Liver (tissue), 9 donors: ENCODE results near the gene DHRSX. TPM values are rescaled to one million over a fixed set of nuclear protein-coding genes. Genes with fewer than 3 reads are reported as not detected.

Source experiments
- DNase-seq: peaks from one replicate; pipeline ENCODE4 v3.0.0-alpha.2; 2017; ENCODE audit warnings: low spot score
- H3K27ac ChIP-seq, 2 donors: one replicate each; pipeline ENCODE4 v1.7.0; 2013; ENCODE audit warnings: inconsistent platforms in 2 of 2, low read length in 2 of 2, control low read depth in 1 of 2, low read depth in 1 of 2, mild to moderate bottlenecking in 1 of 2
- H3K27me3 ChIP-seq, 4 donors: one replicate each; pipeline versions ENCODE4 v1.6.1 to v1.7.0; 2013; ENCODE audit warnings: low read length in 3 of 4, inconsistent platforms in 1 of 4, mild to moderate bottlenecking in 1 of 4, moderate library complexity in 1 of 4; ENCODE audit not compliant: control insufficient read depth in 4 of 4, insufficient read depth in 4 of 4
- H3K36me3 ChIP-seq, 4 donors: one replicate each; pipeline versions ENCODE4 v1.6.1 to v1.7.0; 2013; ENCODE audit warnings: low read length in 3 of 4, mild to moderate bottlenecking in 3 of 4, low read depth in 1 of 4, moderate library complexity in 1 of 4; ENCODE audit not compliant: control insufficient read depth in 4 of 4, insufficient read depth in 3 of 4
- H3K4me1 ChIP-seq, 4 donors: one replicate each; pipeline versions ENCODE4 v1.6.1 to v1.7.0; 2013; ENCODE audit warnings: low read length in 3 of 4, mild to moderate bottlenecking in 3 of 4, moderate library complexity in 1 of 4; ENCODE audit not compliant: control insufficient read depth in 4 of 4, insufficient read depth in 4 of 4
- H3K4me3 ChIP-seq, 3 donors: one replicate each; pipeline versions ENCODE4 v1.6.1 to v1.7.0; 2013; ENCODE audit warnings: low read length in 3 of 3, control low read depth in 1 of 3, low read depth in 1 of 3, mild to moderate bottlenecking in 1 of 3
- H3K9ac ChIP-seq, 2 donors: one replicate each; pipeline ENCODE4 v1.7.0; 2013; ENCODE audit warnings: low read length in 2 of 2, mild to moderate bottlenecking in 2 of 2, moderate library complexity in 2 of 2, control low read depth in 1 of 2, low read depth in 1 of 2
- H3K9me3 ChIP-seq, 4 donors: one replicate each; pipeline versions ENCODE4 v1.6.1 to v1.7.0; 2013; ENCODE audit warnings: low read length in 3 of 4; ENCODE audit not compliant: control insufficient read depth in 4 of 4
- EGR1 ChIP-seq, 2 donors: IDR thresholded peaks; 2 replicates each; pipeline ENCODE4 v1.6.1; 2016 to 2018; ENCODE audit warnings: antibody characterized with exemption in 2 of 2, low read depth in 2 of 2
- FOXA1 ChIP-seq: IDR thresholded peaks from 2 replicates; pipeline ENCODE4 v1.6.1; 2016; ENCODE audit warnings: antibody characterized with exemption
- FOXA2 ChIP-seq: IDR thresholded peaks from 2 replicates; pipeline ENCODE4 v1.6.1; 2016; ENCODE audit warnings: antibody characterized with exemption
- GABPA ChIP-seq, 2 donors: IDR thresholded peaks in 1 of 2; conservative IDR thresholded peaks in 1 of 2; 2 replicates each; pipeline ENCODE4 v1.6.1; 2016; ENCODE audit warnings: antibody characterized with exemption in 2 of 2, mild to moderate bottlenecking in 1 of 2, moderate library complexity in 1 of 2
- HNF4A ChIP-seq, 2 donors: conservative IDR thresholded peaks; 2 replicates each; pipeline ENCODE4 v1.6.1; 2016; ENCODE audit warnings: antibody characterized with exemption in 2 of 2, mild to moderate bottlenecking in 2 of 2
- HNF4G ChIP-seq: IDR thresholded peaks from 2 replicates; pipeline ENCODE4 v1.6.1; 2016; ENCODE audit warnings: antibody characterized with exemption
- RAD21 ChIP-seq, 2 donors: IDR thresholded peaks; 2 replicates each; pipeline ENCODE4 v1.6.1; 2016; ENCODE audit warnings: antibody characterized with exemption in 2 of 2, mild to moderate bottlenecking in 2 of 2
- RXRA ChIP-seq, 2 donors: IDR thresholded peaks; 2 replicates each; pipeline ENCODE4 v1.6.1; 2017 to 2018; ENCODE audit warnings: antibody characterized with exemption in 2 of 2, mild to moderate bottlenecking in 1 of 2
- SP1 ChIP-seq: IDR thresholded peaks from 2 replicates; pipeline ENCODE4 v1.6.1; 2018; ENCODE audit warnings: antibody characterized with exemption, mild to moderate bottlenecking
- TAF1 ChIP-seq: conservative IDR thresholded peaks from 2 replicates; pipeline ENCODE4 v1.6.1; 2016; ENCODE audit warnings: antibody characterized with exemption, mild to moderate bottlenecking
- YY1 ChIP-seq: IDR thresholded peaks from 2 replicates; pipeline ENCODE4 v1.6.1; 2016; ENCODE audit warnings: antibody characterized with exemption, mild to moderate bottlenecking
- WGBS: extraction: QIAGEN DNeasy Blood & Tissue Kit; methylation state at CpG from one replicate; pipeline ENCODE4 v1.1.7; 2013; 5-methylcytosine and 5-hydroxymethylcytosine counted together
- polyA plus RNA-seq, 2 donors: library from polyadenylated mRNA; stranded (reverse) in 1 of 2; unstranded in 1 of 2; fragments of 200-250 nt in 1 of 2; fragments of >200 nt in 1 of 2; fragmentation: Nextera tagmentation in 1 of 2; extraction: Ambion mirVana in 1 of 2; gene quantifications; one replicate each; pipeline versions ENCODE4 v1.2.1 to v1.2.3, GENCODE V29; 2013 to 2015
- total RNA-seq, 2 donors: library from RNA; depleted of rRNA; stranded (reverse); fragments of >200 nt; gene quantifications; one replicate each; pipeline ENCODE4 v1.2.3, GENCODE V29; 2014
- TF ChIP-seq, protein P1 (sequence below): IDR thresholded peaks from 2 replicates; pipeline ENCODE4 v1.6.1; 2016; ENCODE audit warnings: antibody characterized with exemption, mild to moderate bottlenecking
- TF ChIP-seq, protein P2 (sequence below): IDR thresholded peaks from 2 replicates; pipeline ENCODE4 v1.6.1; 2016; ENCODE audit warnings: antibody characterized with exemption
- TF ChIP-seq, protein P3 (sequence below): IDR thresholded peaks from 2 replicates; pipeline ENCODE4 v1.6.1; 2016; ENCODE audit warnings: antibody characterized with exemption
- TF ChIP-seq, protein P4 (sequence below): fragments of 150-350 bp; IDR thresholded peaks from 2 replicates; pipeline ENCODE4 v1.5.1; 2017; ENCODE audit warnings: improper control_type of control experiment, low read depth, low read length; ENCODE audit not compliant: missing input control
- donor health status: healthy.
- donor health status: healthy.
- donor health status: healthy.
- donor health status: healthy.
- donor health status: healthy.

DHRSX gene
- total and polyA plus RNA-seq, 4 donors: 17.2 to 35.2 (median 23.3) TPM

DNA sequence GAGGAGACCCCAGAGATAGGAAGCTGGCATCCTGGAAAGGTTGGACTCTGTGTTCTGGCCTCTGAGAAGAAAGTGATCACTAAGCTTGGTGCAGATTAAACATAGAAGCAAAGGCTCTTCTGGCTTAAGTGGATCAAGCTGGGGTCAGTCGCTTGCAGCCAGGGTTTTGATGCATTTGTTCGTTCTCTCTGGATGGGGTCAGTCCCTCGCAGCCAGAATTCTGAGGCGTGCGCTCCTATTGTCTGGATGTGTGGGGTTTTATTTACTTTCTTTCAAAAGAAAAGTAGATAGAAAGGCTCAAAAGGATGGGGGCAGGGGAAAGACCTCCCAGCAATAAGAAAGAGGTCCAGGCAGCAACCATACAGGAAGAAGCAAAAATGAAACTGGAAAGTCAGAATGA, 152.6 kb downstream of the DHRSX start:
- Histone ChIP-seq H3K4me1 (no peaks in the 10 kb centered on the region), H3K36me3 (peaks cover 0 to 2% (median under 1%) of the 10 kb centered on the region in 4 donors), H3K4me3 (no peak overlapping the region), H3K27ac (no peak overlapping the region), H3K9ac (no peak overlapping the region), H3K27me3 (no peaks in the 10 kb centered on the region), H3K9me3 (no peaks in the 10 kb centered on the region)
- DNase-seq: no peak
- TF ChIP-seq TAF1: no peak
- 86% methylated on average over 5 of the region's 5 CpGs for WGBS

DNA sequence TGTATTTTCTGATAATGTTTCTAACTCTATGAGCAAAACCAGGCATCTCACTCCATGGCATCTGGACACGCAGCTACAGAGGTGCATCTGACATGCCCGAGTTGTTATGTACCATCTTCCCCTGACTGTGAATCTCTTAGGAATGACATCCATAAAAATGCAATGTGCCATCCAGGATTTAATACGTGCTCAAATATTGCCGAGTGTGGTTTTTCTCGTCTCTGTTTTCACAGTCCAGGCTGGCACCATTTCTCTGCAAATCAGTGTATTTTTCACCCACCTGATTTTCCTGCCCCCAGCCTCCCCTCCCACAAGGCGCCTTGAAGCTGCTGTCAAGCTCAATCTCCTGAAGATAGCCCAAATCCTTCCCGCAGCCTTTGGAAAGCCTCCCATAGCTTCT, 154.6 kb downstream of the DHRSX start:
- no peaks in the 10 kb centered on the region for H3K9me3 ChIP-seq
- no peak overlapping the region for H3K27ac ChIP-seq
- no peak for TF ChIP-seq HNF4G
- TF ChIP-seq, protein P1, sequence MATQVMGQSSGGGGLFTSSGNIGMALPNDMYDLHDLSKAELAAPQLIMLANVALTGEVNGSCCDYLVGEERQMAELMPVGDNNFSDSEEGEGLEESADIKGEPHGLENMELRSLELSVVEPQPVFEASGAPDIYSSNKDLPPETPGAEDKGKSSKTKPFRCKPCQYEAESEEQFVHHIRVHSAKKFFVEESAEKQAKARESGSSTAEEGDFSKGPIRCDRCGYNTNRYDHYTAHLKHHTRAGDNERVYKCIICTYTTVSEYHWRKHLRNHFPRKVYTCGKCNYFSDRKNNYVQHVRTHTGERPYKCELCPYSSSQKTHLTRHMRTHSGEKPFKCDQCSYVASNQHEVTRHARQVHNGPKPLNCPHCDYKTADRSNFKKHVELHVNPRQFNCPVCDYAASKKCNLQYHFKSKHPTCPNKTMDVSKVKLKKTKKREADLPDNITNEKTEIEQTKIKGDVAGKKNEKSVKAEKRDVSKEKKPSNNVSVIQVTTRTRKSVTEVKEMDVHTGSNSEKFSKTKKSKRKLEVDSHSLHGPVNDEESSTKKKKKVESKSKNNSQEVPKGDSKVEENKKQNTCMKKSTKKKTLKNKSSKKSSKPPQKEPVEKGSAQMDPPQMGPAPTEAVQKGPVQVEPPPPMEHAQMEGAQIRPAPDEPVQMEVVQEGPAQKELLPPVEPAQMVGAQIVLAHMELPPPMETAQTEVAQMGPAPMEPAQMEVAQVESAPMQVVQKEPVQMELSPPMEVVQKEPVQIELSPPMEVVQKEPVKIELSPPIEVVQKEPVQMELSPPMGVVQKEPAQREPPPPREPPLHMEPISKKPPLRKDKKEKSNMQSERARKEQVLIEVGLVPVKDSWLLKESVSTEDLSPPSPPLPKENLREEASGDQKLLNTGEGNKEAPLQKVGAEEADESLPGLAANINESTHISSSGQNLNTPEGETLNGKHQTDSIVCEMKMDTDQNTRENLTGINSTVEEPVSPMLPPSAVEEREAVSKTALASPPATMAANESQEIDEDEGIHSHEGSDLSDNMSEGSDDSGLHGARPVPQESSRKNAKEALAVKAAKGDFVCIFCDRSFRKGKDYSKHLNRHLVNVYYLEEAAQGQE: no peak
- TF ChIP-seq, protein P2, sequence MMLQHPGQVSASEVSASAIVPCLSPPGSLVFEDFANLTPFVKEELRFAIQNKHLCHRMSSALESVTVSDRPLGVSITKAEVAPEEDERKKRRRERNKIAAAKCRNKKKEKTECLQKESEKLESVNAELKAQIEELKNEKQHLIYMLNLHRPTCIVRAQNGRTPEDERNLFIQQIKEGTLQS: no peak
- no peak for TF ChIP-seq RAD21 (IDR thresholded peaks at IDR 0.05)
- no peak for TF ChIP-seq EGR1 (IDR thresholded peaks at IDR 0.05; ENCODE audit: low read depth in 2 of 2)
- TF ChIP-seq FOXA1: no peak
- no peak for TF ChIP-seq FOXA2
- TF ChIP-seq, protein P3, sequence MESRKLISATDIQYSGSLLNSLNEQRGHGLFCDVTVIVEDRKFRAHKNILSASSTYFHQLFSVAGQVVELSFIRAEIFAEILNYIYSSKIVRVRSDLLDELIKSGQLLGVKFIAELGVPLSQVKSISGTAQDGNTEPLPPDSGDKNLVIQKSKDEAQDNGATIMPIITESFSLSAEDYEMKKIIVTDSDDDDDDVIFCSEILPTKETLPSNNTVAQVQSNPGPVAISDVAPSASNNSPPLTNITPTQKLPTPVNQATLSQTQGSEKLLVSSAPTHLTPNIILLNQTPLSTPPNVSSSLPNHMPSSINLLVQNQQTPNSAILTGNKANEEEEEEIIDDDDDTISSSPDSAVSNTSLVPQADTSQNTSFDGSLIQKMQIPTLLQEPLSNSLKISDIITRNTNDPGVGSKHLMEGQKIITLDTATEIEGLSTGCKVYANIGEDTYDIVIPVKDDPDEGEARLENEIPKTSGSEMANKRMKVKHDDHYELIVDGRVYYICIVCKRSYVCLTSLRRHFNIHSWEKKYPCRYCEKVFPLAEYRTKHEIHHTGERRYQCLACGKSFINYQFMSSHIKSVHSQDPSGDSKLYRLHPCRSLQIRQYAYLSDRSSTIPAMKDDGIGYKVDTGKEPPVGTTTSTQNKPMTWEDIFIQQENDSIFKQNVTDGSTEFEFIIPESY: no peak
- no peak for TF ChIP-seq YY1
- TF ChIP-seq HNF4A (conservative IDR thresholded peaks at IDR 0.05): no peak
- no peak for TF ChIP-seq RXRA (IDR thresholded peaks at IDR 0.05)
- TF ChIP-seq, protein P4, sequence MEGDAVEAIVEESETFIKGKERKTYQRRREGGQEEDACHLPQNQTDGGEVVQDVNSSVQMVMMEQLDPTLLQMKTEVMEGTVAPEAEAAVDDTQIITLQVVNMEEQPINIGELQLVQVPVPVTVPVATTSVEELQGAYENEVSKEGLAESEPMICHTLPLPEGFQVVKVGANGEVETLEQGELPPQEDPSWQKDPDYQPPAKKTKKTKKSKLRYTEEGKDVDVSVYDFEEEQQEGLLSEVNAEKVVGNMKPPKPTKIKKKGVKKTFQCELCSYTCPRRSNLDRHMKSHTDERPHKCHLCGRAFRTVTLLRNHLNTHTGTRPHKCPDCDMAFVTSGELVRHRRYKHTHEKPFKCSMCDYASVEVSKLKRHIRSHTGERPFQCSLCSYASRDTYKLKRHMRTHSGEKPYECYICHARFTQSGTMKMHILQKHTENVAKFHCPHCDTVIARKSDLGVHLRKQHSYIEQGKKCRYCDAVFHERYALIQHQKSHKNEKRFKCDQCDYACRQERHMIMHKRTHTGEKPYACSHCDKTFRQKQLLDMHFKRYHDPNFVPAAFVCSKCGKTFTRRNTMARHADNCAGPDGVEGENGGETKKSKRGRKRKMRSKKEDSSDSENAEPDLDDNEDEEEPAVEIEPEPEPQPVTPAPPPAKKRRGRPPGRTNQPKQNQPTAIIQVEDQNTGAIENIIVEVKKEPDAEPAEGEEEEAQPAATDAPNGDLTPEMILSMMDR: no peak
- TF ChIP-seq GABPA (IDR thresholded peaks at IDR 0.05 in 1 of 2, conservative IDR thresholded peaks at IDR 0.05 in 1 of 2): no peak
- no peak for TF ChIP-seq TAF1
- no peak for TF ChIP-seq SP1
- no peak overlapping the region for H3K9ac ChIP-seq
- H3K27me3 ChIP-seq: no peaks in the 10 kb centered on the region
- no peaks in the 10 kb centered on the region for H3K4me1 ChIP-seq
- DNase-seq: no peak
- peaks cover 0 to 1% (median under 1%) of the 10 kb centered on the region in 4 donors for H3K36me3 ChIP-seq
- 90% methylated on average over 7 of the region's 7 CpGs for WGBS
- H3K4me3 ChIP-seq: no peak overlapping the region
